Breast epithelium (tissue), 3 donors: Measurements from ENCODE around the gene LBX2.

ENCODE experiments used
- CTCF ChIP-seq, 3 donors: fragments of 450-650 bp; IDR thresholded peaks; one replicate each; pipeline ENCODE4 v1.5.1; 2016 to 2017; ENCODE audit warnings: antibody characterized with exemption in 3 of 3, mild to moderate bottlenecking in 3 of 3, moderate library complexity in 3 of 3
- POLR2A ChIP-seq: fragments of 450-650 bp; IDR thresholded peaks from one replicate; pipeline ENCODE4 v1.6.1; 2016; ENCODE audit warnings: antibody characterized with exemption, mild to moderate bottlenecking, moderate library complexity

GRCh38 chr2:74505448-74506246 lies 6.2 kb upstream of the LBX2 start:
- TF ChIP-seq CTCF (IDR thresholded peaks at IDR 0.05): no peak
- TF ChIP-seq POLR2A: no peak
